HG03457 (cell line): ENCODE measurements around the gene GAK.
"Not testable (repeated sequence)": the region's sequence is repeated elsewhere in the genome, so short reads cannot be mapped to it uniquely, and the experiment has no call there.

Experiments used
- ATAC-seq: cut with Tn5 transposase; IDR thresholded peaks from one replicate; pipeline ENCODE4 v1.9.1; 2021; ENCODE audit warnings: moderate number of reproducible peaks; ENCODE audit not compliant: unreplicated experiment

The GAK gene

DNA sequence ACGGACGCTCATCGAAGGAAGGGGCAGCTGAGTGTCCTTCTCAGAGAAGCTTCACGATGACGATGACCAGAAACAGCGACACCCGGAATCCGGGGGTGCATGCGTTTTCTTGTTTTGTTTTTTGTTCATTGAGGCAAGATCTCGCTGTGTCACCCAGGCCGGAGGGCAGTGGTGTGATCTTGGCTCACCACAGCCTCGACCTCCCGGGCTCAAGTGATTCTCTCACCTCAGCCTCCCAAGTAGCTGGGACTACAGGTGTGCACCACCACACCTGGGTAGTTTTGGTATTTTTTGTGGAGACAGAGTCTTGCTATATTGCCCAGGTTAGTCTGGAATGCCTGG, 21.4 kb upstream of the GAK start:
- no peak for ATAC-seq

DNA sequence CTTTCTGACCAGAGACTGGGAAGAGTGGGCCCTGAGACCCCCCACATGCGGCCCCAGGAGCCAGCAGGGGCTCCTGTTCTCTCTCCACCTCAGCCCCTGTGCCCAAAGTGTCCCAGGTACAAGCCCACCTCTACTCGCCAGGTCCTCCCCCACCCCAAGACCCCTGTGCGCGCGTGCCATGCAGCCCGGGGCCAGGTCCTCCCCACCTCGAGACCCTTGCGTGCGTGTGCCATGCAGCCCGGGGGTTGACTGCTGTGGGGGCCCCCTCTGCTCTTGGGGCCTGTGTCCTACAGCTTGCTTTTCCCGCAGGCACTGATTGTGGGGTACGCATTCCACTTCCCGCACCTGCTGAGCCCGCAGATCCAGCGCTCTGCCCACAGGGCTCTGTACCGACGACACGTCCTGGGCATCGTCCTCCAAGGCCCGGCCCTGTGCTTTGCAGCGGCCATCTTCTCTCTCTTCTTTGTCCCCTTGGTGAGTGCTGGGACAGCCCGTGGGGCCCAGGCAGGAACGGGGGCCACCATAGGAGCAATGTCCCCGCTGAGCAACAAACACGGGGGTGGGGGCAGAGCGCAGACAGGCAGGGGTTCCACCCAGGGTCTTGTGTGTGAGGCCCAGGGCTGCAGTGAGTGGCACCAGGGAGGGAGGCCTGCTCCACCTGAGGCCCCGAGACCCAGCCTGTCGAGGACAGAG, 20.9 kb upstream of the GAK start:
- no peak for ATAC-seq

DNA sequence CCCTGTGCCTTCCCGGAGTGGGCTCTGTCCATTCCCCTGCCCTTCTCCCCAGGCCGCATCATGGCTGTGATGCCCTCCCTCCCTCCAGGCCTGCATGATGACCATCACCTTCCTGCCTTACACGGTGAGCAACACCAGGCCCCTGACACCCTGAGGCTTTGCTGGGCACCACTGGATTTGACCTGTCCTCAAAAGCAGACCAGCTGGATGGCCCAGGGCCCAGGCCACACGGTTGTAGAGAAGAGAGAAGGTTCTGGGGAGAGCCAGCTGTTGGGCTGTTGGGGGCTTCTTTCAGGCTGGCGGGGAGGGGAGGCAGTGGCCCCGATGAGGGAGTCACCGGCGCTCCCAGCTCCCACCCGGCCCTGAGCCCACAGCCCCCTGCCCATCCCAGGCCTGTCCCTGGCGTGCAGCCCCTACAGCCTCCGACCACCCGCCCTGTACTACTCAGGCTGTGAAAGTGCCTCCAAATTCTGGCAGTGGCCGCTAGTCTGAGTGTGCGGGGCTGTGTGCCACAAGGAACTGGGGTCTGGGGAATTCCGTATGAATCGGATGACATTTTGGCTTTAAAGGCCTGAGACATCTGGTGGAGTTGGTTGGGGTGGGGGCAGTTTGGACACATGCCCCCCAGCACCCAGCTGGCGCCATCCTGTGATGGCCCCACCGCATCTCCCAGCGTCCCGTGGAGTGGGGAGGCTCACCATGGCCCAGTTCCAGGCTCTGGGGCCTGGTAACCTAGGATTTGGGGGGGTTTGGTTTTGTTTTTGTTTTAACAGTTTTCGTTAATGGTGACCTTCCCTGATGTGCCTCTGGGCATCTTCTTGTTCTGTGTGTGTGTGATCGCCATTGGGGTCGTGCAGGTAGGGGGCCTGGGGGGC, 19.7 kb upstream of the GAK start:
- no peak for ATAC-seq

DNA sequence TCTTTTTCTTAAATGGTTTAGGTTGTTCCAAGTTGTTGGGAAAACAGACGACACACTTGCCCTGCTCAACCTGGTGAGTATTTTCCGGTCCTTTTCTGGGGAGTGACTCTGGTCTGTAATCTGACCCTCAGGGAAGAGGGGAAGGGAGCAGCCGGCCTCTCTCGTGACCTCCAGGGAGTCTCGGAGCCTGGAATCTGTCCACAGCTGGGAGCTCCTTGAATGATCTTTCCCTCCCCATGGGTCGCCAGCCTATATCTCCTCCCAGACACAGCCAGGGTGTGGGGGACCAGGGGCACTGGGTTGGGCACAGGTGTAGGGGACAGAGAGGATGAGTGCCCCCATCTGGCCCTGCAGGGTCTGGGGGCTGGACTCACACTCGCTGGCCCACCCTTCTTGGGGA, 19.1 kb upstream of the GAK start:
- ATAC-seq: no peak

DNA sequence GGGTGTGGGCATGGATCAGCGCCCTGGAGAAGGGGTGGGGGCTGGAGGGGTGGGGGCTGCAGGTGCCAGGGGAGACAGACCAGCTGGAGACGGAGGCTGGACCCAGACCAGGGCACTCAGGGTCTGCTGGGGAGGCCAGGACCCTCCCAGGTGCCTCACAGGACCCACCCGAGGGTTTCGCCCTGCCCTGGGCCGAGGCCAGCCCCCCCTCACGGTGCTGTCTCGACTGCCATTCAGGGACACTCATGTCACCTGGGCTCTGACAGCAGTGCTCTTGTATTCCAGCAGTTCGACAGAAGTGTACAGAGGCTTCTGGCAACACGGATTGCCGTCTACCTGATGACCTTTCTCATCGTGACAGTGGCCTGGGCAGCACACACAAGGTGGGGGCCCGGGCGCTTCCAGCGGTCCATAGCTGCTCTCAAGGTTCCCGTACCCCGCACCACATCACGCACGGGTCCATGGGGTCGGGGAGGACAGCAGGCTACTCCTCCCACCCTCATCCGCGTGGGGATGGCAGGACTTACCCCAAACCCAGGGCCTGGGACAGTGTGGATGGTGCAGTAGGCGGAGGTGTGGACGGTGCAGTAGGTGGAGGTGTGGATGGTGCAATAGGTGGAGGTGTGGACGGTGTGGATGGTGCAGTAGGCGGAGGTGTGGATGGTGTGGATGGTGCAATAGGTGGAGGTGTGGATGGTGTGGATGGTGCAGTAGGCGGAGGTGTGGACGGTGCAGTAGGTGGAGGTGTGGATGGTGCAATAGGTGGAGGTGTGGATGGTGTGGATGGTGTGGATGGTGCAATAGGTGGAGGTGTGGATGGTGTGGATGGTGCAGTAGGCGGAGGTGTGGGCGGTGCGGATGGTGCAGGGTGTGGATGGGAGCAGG, 18.3 kb upstream of the GAK start:
- no peak for ATAC-seq

DNA sequence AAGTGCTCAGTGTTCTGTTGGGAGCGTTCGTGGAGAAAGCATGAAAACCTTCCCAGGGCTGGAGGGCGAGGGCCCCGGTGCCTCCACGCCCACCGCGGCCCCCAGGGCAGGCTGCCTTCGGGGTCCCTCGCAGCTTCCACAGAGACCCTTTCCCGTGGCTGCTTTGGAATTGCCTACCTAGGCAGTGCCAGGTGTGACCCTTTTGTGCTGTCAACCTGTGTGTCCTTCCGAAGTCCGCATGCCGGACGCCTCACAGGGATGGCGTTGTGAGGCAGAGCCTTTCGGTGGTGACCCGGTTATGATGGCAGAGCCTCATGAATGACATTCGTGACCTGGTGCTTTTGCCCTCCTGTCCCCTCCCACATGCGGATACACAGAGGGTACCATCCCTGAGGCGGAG, 17.5 kb upstream of the GAK start:
- ATAC-seq: no peak

DNA sequence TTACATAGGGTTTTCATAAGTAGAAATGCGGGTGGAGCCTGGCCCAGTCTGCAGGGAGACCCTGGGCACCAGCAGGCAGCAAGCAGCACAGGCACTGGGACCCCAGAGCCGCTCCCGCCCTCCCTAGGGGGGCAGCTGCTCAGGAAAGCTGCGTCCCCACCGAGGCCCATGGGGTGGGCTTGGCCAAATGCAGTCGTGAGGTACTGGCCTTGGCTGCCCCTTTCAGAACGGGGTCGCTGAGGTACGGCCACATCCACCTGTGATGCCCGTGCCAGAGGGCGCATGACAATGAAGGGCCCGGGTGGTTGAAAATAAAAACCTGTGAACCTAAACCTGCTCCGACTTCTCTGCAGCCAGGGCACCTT, 16.8 kb upstream of the GAK start:
- no peak for ATAC-seq

DNA sequence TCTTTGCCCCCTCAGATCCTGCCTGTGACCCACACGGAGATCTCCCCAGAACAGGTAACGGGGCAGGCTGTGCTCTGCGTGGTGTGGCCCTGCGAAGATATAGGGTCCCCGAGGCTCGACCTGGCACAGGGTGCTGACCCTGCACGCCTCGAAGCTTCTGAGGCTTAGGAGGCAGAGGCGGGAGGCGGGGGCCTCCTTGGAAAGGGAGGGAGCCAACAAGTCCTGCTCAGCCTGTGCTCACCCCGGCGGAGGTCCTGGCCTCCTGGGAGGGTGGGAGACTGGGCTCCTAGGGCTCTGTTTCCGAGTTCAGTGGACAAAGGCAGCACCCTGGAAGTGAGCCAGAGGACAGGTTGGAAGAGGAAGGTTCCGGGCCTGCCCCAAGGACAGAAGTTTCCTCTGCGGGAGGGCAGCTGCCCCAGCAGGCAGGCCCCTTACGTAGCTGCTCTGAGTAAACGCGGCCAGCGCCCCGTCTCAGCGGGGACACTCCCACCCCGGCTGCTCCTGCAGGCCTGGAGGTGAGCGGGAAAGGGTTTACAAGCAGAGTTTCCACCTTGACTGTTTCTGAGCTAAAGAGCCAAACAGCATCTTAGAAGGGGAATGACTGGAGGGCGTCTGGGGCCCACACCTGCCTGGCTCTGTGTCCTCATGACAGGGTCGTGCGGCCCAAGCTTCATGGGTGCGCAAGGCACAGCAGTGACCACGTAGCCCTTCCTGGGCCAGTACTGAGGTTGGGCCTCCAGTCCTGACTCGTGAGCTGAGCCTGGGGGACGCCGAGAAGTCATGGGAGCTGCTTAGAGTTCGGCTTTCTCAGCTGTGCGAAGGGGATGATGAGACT, 16.2 kb upstream of the GAK start:
- ATAC-seq: no peak

DNA sequence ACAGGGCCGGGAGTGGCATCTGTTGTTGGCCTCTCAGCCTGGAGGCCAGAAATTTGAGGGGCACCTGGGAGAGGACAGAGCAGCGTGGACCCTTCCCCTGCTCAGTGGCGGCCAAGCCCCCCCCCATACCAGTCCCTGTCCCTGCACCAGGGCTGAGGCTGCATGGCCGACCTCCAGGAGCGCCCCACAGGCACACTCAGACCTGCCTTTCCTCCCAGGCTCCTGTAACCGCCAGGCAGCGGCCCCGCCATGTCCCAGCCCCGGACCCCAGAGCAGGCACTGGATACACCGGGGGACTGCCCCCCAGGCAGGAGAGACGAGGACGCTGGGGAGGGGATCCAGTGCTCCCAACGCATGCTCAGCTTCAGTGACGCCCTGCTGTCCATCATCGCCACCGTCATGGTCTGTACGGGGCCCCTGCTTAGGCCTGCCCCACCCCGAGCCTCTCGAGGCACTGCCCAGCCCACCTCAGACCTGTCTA, 15.4 kb upstream of the GAK start:
- ATAC-seq: no peak

DNA sequence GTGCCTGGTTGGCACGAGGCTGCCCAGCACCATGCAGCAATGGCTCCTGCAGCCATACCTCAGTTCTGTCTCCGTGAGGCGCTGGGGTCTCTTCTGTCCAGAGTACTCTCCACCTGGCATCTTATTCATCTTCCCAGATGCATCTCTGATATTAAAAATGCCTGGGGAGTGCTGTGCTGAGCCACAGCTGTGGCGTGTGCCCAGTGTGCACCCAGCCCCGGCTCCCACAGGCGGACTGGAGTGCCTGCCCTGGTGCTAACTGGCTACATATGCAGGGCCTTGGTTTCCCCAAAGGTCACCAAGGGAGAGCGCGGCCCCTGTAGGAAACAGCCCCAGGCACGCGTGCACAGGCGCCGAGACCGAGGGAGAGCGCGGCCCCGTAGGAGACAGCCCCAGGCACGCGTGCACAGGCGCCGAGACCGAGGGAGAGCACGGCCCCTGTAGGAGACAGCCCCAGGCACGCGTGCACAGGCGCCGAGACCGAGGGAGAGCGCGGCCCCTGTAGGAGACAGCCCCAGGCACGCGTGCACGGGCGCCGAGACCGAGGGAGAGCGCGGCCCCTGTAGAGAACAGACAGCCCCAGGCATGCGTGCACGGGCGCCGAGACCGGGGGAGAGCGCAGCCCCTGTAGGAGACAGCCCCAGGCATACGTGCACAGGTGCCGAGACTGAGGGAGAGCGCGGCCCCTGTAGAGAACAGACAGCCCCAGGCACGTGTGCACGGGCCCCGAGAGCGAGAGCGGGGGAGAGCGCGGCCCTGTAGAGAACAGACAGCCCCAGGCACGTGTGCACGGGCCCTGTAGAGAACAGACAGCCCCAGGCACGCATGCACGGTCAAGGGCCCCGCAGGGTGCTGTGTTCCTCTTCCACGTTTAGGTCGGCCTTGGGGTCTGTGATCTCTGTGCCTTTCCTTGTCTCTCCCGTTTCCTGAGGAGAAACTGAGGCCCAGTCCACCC, 14.7 kb upstream of the GAK start:
- no peak for ATAC-seq

DNA sequence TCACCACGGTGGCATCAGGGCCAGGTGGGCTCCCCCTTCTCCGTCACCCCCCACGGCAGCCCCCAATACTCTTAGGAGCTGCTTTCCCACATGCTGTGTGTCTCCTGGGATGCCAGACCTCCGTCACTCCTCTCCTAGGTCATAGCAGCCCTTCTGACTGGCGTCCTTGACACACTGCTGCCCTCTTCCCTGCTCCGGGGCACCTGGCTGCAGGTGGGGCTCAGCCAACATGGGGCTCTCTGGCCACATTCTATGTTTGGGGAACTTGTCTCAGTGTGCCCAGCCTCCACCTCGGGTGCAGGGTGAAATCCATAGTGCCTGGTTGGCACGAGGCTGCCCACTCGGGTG, 14.0 kb upstream of the GAK start:
- ATAC-seq: no peak

DNA sequence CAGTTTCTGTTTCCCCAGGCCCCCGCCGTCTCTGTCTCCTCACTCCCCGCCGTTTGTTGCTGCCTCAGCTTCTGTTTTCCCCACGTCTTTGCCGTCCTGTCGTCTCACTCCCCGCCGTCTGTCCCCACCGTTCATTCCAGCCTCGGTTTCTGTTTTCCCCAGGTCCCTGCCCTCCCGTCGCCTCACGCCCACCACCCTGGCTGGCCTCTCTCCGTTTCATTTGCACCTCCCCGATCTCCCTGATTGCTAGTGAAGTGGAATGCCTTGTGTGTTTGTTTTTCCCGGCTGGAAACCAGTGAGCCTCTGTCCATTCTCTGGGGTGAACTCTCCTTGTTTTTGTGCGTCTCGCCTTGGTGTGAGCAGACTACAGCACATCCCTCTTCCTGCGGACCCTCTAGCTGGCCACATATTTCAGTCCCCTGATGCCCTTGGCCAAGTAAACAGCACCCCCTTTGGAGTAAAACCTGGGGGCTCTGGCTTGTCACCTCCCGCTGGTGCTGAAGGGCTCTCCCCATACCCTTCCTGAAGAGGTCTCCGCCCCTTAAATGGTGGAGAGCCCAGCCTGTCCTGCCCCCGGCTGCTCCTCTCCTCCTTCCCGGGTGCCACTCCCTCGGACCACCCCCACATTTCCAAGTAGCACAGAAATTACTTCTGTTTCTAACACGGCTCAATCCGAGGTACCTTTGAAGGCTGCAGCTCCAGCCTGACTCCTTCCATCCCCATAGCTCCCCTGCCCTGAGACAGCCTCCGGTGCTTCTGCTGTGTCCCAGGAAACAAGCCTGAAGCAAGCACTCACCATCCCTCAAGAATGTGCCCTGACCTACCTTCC, 13.4 kb upstream of the GAK start:
- ATAC-seq: no peak

DNA sequence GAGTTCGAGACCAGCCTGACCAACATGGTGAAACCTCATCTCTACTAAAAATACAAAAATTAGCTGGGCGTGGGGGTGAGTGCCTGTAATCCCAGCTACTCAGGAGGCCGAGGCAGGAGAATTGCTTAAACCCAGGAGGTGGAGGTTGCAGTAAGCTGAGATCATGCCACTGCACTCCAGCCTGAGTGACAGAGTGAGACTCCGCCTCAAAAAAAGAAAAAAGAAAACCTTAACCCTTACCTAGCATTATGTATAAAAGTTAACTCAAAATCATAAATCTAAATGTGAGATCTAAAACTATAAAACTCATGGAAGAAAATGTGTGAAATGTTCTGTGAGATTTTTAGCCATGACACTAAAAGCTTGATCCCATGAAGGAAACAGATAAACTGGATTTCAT, 7.4 kb upstream of the GAK start:
- not testable (repeated sequence) for ATAC-seq

DNA sequence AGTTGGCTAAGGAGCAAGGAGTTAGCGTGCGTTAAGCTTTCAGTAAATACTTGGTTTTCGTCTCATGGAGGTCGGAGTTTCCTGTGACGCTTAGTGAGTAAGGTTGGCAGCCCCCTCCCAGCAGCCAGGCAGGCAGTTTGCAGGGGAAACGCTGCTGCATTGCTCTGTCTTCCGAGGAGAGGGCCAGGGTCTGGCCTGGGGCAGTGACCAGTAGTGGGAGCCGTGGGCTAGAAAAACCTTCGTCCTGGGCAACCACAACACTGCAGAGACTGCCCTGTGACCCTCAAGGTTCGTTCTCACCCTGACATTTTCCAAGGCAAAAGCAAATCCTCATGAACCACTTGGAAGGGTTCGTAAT, 576 bp upstream of the GAK start:
- ATAC-seq: no peak

DNA sequence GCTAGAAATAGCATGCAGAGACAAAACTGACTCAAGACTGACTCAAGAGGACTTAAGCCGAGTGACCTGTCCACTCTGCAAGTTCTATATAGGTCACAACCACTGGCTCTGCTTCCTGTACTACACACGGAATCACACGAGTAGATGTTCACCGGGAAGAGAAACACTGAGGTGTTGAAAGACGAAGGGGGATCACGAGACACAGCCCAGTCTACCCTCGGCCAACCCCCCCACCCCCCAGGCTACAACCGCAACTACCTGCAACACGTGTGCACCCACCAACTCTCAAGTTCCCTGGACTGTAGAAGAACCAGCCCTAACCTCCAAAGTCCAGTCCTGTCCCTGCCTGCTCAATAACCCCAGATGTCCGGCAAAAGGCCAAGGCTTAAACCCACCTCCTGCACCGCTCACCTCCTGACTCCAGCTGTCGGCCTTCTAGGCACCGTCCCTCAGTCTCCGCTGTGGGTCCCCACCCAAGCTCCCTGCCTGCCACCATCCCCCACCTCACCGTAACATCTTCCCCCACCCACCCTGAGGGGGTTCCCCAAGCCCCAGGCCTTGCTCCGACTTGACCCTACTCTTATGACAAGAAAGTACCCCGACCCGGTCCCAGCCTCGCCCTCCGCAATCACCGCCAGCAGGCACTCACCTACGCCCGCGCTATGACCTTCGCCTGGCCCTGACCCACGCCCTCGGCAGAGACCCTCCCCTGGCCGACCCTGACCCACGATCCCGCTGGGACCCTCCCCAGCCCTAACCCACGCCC, 739 bp downstream of the GAK start:
- ATAC-seq: no peak

DNA sequence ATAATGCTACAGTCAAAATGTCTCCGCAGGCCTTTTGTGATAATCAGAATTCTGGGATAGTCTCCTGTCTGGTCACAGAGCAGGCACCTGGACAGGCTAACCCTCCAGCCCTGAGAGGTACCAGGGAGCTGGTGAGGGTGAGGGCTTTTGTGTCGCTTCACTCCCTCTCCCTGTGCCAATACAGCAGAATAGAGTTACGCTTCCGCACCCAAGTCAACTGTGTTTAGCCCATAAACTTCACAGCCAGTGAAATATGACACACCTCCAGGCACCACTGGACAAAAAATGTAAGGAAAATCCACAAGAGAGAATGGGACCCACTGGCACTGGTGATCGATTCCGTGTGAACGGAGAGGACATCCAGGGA, 1.3 kb downstream of the GAK start:
- ATAC-seq: no peak

DNA sequence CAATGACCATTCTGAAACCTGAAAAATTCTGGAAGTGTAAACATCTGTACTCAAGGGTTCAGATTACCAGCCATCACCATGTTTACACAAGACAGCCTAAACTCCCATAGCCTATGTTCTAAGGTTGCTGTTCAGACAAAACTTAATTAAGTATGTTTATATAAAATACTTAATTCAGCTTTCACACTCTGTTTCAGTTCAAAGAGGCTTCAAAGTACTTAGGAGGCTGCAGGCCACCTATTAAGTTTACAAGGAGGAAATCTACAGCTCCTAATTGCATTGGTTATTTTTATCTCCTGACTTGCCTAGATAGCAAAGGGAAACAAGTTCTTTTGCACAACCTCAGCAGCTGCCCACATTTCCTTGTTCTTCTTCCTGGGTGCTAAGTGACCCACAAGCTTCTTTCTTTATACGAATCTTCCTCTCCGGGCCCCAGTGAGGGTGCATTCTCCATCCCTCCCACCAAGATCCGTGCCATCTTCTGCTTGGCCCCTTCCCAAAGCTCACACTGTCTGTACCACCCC, 2.0 kb downstream of the GAK start:
- no peak for ATAC-seq
